ENCODE results near the gene ST7L.

DNA sequence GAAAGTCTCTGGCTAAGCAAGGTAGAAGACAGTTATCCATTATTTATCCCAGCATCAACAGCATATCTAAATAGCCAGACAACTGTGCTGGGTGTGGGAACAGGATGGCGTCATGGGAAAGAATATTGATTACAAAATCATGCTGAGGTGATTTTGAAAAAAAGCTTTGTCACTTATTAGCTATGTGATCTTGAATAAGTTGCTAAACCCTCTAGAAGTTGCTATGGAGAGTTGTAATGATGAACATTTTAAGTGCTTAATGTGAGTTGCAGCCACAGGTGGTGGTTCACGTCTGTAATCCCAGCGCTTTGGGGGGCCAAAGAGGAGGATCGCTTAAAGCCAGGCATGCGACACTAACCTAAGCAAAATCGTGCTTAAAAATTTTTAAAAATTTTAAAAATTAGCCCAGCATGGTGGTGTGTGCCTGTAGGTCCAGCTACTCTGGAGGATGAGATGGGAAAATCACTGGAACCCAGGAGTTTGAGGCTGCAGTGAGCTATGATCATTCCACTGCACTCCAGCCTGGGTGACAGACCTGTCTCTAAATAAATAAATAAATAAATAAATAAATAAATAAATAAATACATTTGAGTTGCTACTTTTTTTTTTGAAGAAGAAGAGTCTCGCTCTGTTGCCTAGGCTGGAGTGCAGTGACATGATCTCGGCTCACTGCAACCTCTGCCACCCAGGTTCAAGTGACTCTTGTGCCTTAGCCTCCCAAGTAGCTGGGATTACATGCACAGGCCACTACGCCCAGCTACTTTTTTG, 76.6 kb downstream of the ST7L start:
- TF ChIP-seq POLR2A (IDR thresholded peaks at IDR 0.05) (no peak), POLR2AphosphoS5 (IDR thresholded peaks at IDR 0.05) (no peak)
- TF ChIP-seq, protein P1, sequence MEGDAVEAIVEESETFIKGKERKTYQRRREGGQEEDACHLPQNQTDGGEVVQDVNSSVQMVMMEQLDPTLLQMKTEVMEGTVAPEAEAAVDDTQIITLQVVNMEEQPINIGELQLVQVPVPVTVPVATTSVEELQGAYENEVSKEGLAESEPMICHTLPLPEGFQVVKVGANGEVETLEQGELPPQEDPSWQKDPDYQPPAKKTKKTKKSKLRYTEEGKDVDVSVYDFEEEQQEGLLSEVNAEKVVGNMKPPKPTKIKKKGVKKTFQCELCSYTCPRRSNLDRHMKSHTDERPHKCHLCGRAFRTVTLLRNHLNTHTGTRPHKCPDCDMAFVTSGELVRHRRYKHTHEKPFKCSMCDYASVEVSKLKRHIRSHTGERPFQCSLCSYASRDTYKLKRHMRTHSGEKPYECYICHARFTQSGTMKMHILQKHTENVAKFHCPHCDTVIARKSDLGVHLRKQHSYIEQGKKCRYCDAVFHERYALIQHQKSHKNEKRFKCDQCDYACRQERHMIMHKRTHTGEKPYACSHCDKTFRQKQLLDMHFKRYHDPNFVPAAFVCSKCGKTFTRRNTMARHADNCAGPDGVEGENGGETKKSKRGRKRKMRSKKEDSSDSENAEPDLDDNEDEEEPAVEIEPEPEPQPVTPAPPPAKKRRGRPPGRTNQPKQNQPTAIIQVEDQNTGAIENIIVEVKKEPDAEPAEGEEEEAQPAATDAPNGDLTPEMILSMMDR (IDR thresholded peaks at IDR 0.05) = no peak

All from upper lobe of left lung (tissue), 4 donors.